Central memory CD8-positive, alpha-beta T cell (primary cell): ENCODE data around the gene ICE2.

Experiments
- ATAC-seq: fragments of 150-1000 bp; cut with Tn5 transposase; replicated peaks from 2 replicates; pipeline ENCODE4 v1.10.0; 2022; ENCODE audit warnings: mild to moderate bottlenecking, moderate FRiP score, moderate number of reproducible peaks; ENCODE audit not compliant: poor library complexity, severe bottlenecking; ENCODE audit errors: extremely low read depth
- DNase-seq, 2 donors: peaks; one replicate each; pipeline ENCODE4 v3.0.0; 2021; ENCODE audit warnings: low spot score in 2 of 2
- H3K27ac Mint-ChIP-seq: one replicate; pipeline ENCODE4 v1.8.0; 2022; ENCODE audit warnings: low read depth, mild to moderate bottlenecking, moderate library complexity, mixed read lengths
- H3K27me3 Mint-ChIP-seq: one replicate; pipeline ENCODE4 v1.8.0; 2022; ENCODE audit warnings: mixed read lengths
- H3K36me3 Mint-ChIP-seq: one replicate; pipeline ENCODE4 v1.8.0; 2022; ENCODE audit warnings: mild to moderate bottlenecking, moderate library complexity, mixed read lengths; ENCODE audit not compliant: insufficient read depth
- H3K4me1 Mint-ChIP-seq: one replicate; pipeline ENCODE4 v1.8.0; 2022; ENCODE audit warnings: mixed read lengths
- H3K4me3 Mint-ChIP-seq: one replicate; pipeline ENCODE4 v1.8.0; 2022; ENCODE audit warnings: mild to moderate bottlenecking, moderate library complexity, mixed read lengths
- H3K9me3 Mint-ChIP-seq: one replicate; pipeline ENCODE4 v1.8.0; 2022; ENCODE audit warnings: mixed read lengths

ICE2 gene

GRCh38 chr15:60395276-60396011, 83.5 kb downstream of the ICE2 start:
- no peak for ATAC-seq
- H3K27ac Mint-ChIP-seq = no peak overlapping the region

GRCh38 chr15:60394689-60395097, 84.2 kb downstream of the ICE2 start:
- peaks cover 32% of the 10 kb centered on the region for H3K36me3 Mint-ChIP-seq
- no peak overlapping the region for H3K4me3 Mint-ChIP-seq

More at GRCh38 chr15:60395276-60396011, 83.5 kb downstream of the ICE2 start:
- no peaks in the 10 kb centered on the region for H3K27me3 Mint-ChIP-seq
- H3K9me3 Mint-ChIP-seq = peaks cover 4% of the 10 kb centered on the region
- no peak for DNase-seq
- H3K4me3 Mint-ChIP-seq = no peak overlapping the region
- H3K4me1 Mint-ChIP-seq = peaks cover 67% of the 10 kb centered on the region
- peaks cover 32% of the 10 kb centered on the region for H3K36me3 Mint-ChIP-seq

DNA sequence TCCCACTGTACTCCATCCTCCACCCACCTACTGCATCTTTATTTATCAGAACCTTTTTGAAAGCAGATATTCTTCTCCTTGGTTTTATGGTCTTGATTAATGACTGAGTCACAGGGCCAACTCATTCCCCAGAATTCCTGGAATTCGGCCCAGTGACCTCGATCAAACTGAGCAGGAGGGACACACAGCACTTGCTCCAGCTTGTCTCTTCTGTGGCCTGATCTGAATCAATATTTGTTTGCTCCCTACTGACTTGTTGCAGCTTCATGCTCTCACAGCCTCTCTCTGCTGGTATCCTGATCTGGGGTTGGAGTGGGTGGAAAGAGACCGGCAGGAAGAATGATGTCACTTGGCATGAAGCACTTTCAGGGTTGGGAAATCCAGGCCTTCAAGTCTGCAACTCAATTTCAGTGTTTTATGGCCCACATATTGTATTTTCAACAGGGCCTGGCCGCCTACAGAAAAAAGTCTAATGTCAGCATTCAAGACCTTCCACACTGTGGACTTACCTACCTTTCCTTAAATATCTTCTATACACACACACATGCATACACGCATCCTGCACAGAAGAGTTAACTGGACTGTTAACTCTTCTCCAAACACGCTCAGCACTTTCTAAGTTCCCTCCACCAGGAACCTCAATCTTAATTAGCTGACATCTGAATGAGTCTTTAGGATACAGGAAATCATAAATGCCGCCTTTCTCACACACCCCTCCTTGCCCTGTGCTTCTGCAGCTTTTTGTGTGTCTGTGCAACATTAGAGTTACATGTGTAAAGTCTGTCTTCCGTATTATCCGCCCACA, 85.8 kb downstream of the ICE2 start:
- Mint-ChIP-seq H3K4me3 (peak overlapping the region; percentile 14), H3K4me1 (peaks cover 73% of the 10 kb centered on the region), H3K36me3 (peaks cover 17% of the 10 kb centered on the region), H3K9me3 (no peaks in the 10 kb centered on the region), H3K27ac (peak overlapping the region; percentile 83), H3K27me3 (no peaks in the 10 kb centered on the region)
- ATAC-seq (no peak), DNase-seq (no peak)

More at GRCh38 chr15:60394689-60395097, 84.2 kb downstream of the ICE2 start:
- DNase-seq (no peak), ATAC-seq (no peak)
- peak overlapping the region; percentile 16 for H3K27ac Mint-ChIP-seq
- H3K27me3 Mint-ChIP-seq = no peaks in the 10 kb centered on the region
- H3K9me3 Mint-ChIP-seq = peaks cover 4% of the 10 kb centered on the region
- H3K4me1 Mint-ChIP-seq = peaks cover 75% of the 10 kb centered on the region

DNA sequence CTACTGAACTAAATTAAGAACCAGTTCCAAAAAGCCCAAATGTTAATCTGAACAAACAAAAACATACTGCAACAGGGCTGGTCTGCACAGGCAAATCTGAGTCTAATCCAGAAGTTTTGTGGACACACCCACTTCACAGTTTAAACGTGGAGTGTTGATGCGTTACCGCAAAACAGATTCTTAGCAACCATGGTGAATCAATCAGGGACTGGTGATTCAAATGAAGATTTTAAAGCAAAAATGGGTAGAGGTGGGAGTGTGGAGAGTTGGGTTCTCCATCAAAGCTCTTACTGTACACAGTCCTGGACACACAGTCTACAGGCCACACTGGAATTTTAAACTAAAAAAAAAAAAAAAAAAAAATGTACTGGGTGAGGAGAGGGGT, 86.3 kb downstream of the ICE2 start:
- ATAC-seq (peak; percentile 37), DNase-seq (peak in 1 of 2 donors; percentile 47)
- H3K27ac Mint-ChIP-seq = peak overlapping the region; percentile 83
- H3K9me3 Mint-ChIP-seq = no peaks in the 10 kb centered on the region
- peak overlapping the region; percentile 14 for H3K4me3 Mint-ChIP-seq
- H3K27me3 Mint-ChIP-seq = no peaks in the 10 kb centered on the region
- peaks cover 74% of the 10 kb centered on the region for H3K4me1 Mint-ChIP-seq
- H3K36me3 Mint-ChIP-seq = peaks cover 12% of the 10 kb centered on the region

DNA sequence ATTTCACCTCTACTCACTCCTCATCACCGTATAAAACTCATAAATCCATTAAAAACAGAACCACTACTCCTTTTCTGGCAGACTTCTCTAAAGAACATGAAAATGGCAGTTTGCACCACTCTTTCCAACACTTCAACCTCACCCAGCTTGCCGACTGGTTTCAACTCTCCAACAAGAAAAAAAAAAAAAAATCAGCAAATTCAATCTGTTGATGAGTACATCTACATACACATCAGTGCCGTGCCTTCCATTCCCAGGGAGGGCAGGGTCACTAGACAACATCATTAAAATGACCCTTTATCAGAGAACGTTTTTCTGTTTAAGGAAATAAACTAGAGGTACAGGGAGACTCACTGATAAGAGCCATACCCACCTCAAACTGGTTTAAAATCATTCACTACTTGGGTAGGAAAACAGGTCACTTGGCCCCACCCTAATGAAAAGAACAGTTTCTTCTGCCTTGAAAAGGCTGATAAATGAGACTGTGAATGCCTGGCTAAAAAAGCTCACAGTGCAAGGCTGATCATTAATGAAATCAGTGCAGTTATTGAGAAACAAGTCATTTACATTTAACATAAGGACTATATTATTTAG, 87.1 kb downstream of the ICE2 start:
- H3K27ac Mint-ChIP-seq = peak overlapping the region; percentile 83
- peaks cover 10% of the 10 kb centered on the region for H3K36me3 Mint-ChIP-seq
- peaks cover 78% of the 10 kb centered on the region for H3K4me1 Mint-ChIP-seq
- ATAC-seq (no peak), DNase-seq (no peak)
- H3K9me3 Mint-ChIP-seq = no peaks in the 10 kb centered on the region
- peak overlapping the region; percentile 15 for H3K4me3 Mint-ChIP-seq
- H3K27me3 Mint-ChIP-seq = no peaks in the 10 kb centered on the region

DNA sequence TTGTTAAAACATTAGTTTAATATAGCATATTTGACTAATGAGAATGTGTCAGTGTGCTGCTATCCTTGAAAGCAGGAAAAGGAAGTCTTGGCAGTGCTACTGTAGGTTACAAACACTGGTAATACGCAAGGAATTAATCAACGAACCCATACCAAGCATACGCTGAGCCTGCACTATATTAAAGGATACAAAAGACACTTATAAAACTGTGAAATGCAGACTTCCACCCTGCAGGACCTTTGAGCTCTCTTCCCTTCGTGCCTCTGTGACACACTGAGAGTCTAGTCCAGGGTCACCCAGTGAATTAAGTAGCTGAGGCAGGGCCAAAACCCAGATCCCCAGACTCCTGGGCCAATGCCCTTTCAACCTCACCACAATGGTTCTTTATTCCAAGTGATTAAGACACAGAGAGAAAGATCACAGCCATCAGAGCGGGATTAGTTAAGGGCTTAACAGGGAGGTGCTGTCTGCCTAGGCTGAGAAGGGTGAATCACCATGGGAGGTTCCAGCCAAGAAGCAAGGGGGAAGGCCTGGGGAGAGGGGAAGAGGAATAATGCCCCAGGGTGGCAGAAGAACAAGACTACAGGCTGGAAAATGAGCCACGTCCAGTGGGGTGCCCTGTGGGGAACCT, 88.0 kb downstream of the ICE2 start:
- Mint-ChIP-seq H3K9me3 (no peaks in the 10 kb centered on the region), H3K27me3 (no peaks in the 10 kb centered on the region), H3K36me3 (peaks cover 13% of the 10 kb centered on the region), H3K27ac (peak overlapping the region; percentile 83), H3K4me1 (peaks cover 78% of the 10 kb centered on the region), H3K4me3 (no peak overlapping the region)
- ATAC-seq (no peak), DNase-seq (no peak)

GRCh38 chr15:60390231-60390630, 88.7 kb downstream of the ICE2 start:
- no peak for ATAC-seq
- H3K36me3 Mint-ChIP-seq = peaks cover 13% of the 10 kb centered on the region
- H3K27me3 Mint-ChIP-seq = no peaks in the 10 kb centered on the region
- no peak for DNase-seq
- H3K4me3 Mint-ChIP-seq = peak overlapping the region; percentile 46
- no peaks in the 10 kb centered on the region for H3K9me3 Mint-ChIP-seq
- peaks cover 81% of the 10 kb centered on the region for H3K4me1 Mint-ChIP-seq
- peak overlapping the region; percentile 49 for H3K27ac Mint-ChIP-seq

DNA sequence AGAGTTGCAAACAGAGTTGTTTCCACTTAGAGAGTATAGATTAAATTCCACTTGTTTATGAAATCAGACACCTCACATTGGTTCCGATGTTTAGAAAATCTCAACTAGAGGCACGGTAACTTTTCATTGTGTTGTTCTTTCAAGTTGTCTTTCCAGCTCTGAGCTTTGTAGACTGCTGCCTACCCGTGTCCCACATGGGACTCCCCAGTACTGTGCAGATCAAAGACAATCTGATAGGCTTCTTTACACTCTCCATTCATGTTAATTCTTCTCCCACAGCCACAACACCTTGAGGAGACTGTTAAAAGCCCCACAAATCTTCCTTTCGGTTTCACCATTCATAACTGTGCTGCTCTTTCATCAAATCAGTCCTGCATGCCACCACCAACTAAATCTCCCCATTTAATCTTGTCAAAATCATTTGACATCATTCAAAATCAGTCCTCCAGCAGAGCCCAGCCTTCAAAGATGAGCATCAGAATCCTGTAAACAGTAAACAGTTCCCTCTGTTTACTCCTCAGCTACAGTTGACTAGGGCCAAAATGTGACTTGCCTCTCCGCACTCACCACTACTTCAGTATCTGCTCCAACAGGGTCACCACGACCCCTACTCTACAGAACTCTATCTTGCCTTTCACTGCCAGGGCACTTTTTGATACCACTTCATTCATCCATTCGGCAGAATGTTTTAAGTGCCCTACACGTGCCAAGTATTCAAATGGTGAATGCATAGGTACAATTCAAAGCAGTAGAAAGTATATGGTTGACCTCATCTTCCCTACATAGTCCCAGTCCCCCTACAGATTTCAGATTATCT, 89.5 kb downstream of the ICE2 start:
- DNase-seq = peak in 1 of 2 donors; percentile 42
- Mint-ChIP-seq H3K9me3 (no peaks in the 10 kb centered on the region), H3K27me3 (no peaks in the 10 kb centered on the region), H3K36me3 (peaks cover 13% of the 10 kb centered on the region), H3K27ac (peak overlapping the region; percentile 49), H3K4me3 (peak overlapping the region; percentile 46), H3K4me1 (peaks cover 77% of the 10 kb centered on the region)
- peak; percentile 97 for ATAC-seq

DNA sequence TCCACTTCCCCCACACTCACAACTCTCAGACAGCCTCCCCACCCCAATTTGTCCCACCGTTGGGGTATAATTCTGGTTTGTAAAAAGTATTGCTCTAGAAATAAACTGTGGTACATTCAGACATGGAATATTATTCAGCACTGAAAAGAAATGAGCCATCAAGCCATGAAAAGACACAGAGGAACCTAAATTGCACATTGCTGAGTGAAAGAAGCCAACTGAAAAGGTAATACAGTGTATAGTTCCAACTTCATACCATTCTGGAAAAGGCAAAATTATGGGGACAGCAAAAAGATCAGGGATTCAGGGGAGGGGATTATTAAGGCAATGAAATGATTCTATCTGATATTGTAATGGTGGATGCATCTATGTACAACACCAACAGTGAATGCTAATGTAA, 91.6 kb downstream of the ICE2 start:
- no peak overlapping the region for H3K27ac Mint-ChIP-seq
- no peaks in the 10 kb centered on the region for H3K27me3 Mint-ChIP-seq
- peaks cover 72% of the 10 kb centered on the region for H3K4me1 Mint-ChIP-seq
- no peaks in the 10 kb centered on the region for H3K9me3 Mint-ChIP-seq
- H3K4me3 Mint-ChIP-seq = no peak overlapping the region
- ATAC-seq (no peak), DNase-seq (no peak)
- H3K36me3 Mint-ChIP-seq = peaks cover 18% of the 10 kb centered on the region

DNA sequence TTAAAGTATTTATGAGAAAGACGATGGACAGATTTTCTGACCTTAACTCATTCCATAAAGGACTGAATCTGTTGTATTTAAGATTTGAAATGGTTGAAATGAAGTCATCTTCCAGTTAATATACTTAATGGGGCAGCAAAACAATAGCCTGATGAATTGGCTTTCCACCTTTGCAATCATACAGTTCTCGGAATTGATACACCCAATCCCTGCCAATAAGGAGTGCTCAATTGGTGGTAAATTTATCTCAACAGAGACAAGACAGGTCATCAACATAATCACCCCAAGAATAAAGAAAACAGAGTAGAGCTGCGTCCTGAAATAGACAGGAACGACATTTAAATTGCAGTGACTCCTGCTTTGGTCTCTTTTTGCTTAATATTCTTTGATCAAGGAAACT, 92.3 kb downstream of the ICE2 start:
- no peak for DNase-seq
- H3K4me1 Mint-ChIP-seq = peaks cover 69% of the 10 kb centered on the region

GRCh38 chr15:60385620-60386552, 93.1 kb downstream of the ICE2 start:
- no peaks in the 10 kb centered on the region for H3K9me3 Mint-ChIP-seq
- H3K36me3 Mint-ChIP-seq = peaks cover 25% of the 10 kb centered on the region
- DNase-seq (no peak), ATAC-seq (no peak)
- H3K27ac Mint-ChIP-seq = no peak overlapping the region
- H3K4me3 Mint-ChIP-seq = no peak overlapping the region
- no peaks in the 10 kb centered on the region for H3K27me3 Mint-ChIP-seq
- peaks cover 61% of the 10 kb centered on the region for H3K4me1 Mint-ChIP-seq

More for the DNA sequence above, 92.3 kb downstream of the ICE2 start:
- no peak for ATAC-seq
- Mint-ChIP-seq H3K9me3 (no peaks in the 10 kb centered on the region), H3K36me3 (peaks cover 19% of the 10 kb centered on the region), H3K4me3 (no peak overlapping the region), H3K27me3 (no peaks in the 10 kb centered on the region), H3K27ac (no peak overlapping the region)
